Esophagus squamous epithelium (tissue), 4 donors: ENCODE data around the gene FHIT.

Experiments
- CTCF ChIP-seq, 6 experiments: fragments of 450-650 bp in 4 of 6; fragments of 200-600 bp in 2 of 6; sonication (generic) in 2 of 6; IDR thresholded peaks; one replicate each; pipeline ENCODE4 v1.5.1; 2016 to 2019; ENCODE audit warnings: antibody characterized with exemption in 6 of 6, mild to moderate bottlenecking in 4 of 6, moderate library complexity in 4 of 6
- POLR2A ChIP-seq, 4 donors: fragments of 450-650 bp; IDR thresholded peaks; one replicate each; pipeline ENCODE4 v1.6.1; 2017; ENCODE audit warnings: antibody characterized with exemption in 4 of 4, mild to moderate bottlenecking in 4 of 4, moderate library complexity in 3 of 4

- TF ChIP-seq CTCF (IDR thresholded peaks at IDR 0.05) (no peak), POLR2A (IDR thresholded peaks at IDR 0.05) (no peak)
These were observed 177.6 kb downstream of the FHIT start for GRCh38 chr3:61073566-61074165.
